ENCODE results near the gene SLC28A2. TPM values are rescaled to one million over a fixed set of nuclear protein-coding genes. Genes with fewer than 3 reads are reported as not detected.

The SLC28A2 gene
- total and polyA plus RNA-seq, 9 of the 15 experiments (the other 6 are each of a cell fraction or from before 2014, with no cell fraction given), result 0.03 to 0.04 TPM; not detected in 7

GRCh38 chr15:45319472-45320214 is 67.6 kb downstream of the SLC28A2 start (continued):
- no peak for TF ChIP-seq ATF4 (CRISPR knock-in tag; IDR thresholded peaks at IDR 0.05)
- TF ChIP-seq TRIM24 (IDR thresholded peaks at IDR 0.05), result no peak
- TF ChIP-seq ZNF830 (CRISPR knock-in tag; IDR thresholded peaks at IDR 0.05), result no peak
- TF ChIP-seq CBFB (CRISPR knock-in tag; IDR thresholded peaks at IDR 0.05), result no peak
- TF ChIP-seq BHLHE40 (IDR thresholded peaks at IDR 0.05; ENCODE audit: low read length), result no peak
- no peak for TF ChIP-seq NFIX (CRISPR knock-in tag; IDR thresholded peaks at IDR 0.05; ENCODE audit: low read depth)
- TF ChIP-seq ZNF239 (CRISPR knock-in tag; IDR thresholded peaks at IDR 0.05), result no peak

- FAIRE-seq, result no peak
- BruUV-seq (replicated peaks), result no TSS peak
- no peak for DNase-seq (ENCODE audit: extremely low read depth in 1 of 4, low spot score in 3 of 4)
- ChIA-PET CTCF (ENCODE audit: low intra/inter-chr PET ratio) (no interaction called here), POLR2A (no interaction called here)
- 0% methylated on average over 3 of the region's 3 CpGs for WGBS (ENCODE audit: insufficient coverage, low coverage, missing lambda C conversion rate)
- Histone ChIP-seq H3K4me1 (replicated peaks in 1 of 2; ENCODE audit: control insufficient read depth in 2 of 2, insufficient read depth in 2 of 2, low read length in 2 of 2) (no peaks in the 10 kb centered on the region), H3K4me2 (ENCODE audit: insufficient read depth, low read length) (no peak overlapping the region), H3K9me3 (replicated peaks; ENCODE audit: control insufficient read depth, insufficient read depth, low read depth, low read length) (no peaks in the 10 kb centered on the region), H3K36me3 (ENCODE audit: control insufficient read depth, insufficient read depth, low read length) (no peaks in the 10 kb centered on the region), H3K9me1 (ENCODE audit: control insufficient read depth, insufficient read depth, low read length) (no peaks in the 10 kb centered on the region), H3K27ac (ENCODE audit: extremely low read depth, low read depth, low read length) (no peak overlapping the region), H3K4me3 (no peak overlapping the region), H3K79me2 (ENCODE audit: control insufficient read depth, insufficient read depth, low read length) (no peaks in the 10 kb centered on the region), H2AFZ (ENCODE audit: low read depth, low read length) (no peak overlapping the region), H3K9ac (ENCODE audit: insufficient read depth in 1 of 2, low read depth in 2 of 2, low read length in 2 of 2) (no peak overlapping the region), H3K27me3 (ENCODE audit: control insufficient read depth in 2 of 2, insufficient read depth in 2 of 2, low read length in 2 of 2) (no peaks in the 10 kb centered on the region; a peak in 2 of 5 replicates), H4K20me1 (replicated peaks; ENCODE audit: control insufficient read depth, insufficient read depth, low read length) (no peaks in the 10 kb centered on the region)
- no peak for TF ChIP-seq CBFA2T2 (conservative IDR thresholded peaks at IDR 0.05)
- TF ChIP-seq CEBPB (tag; IDR thresholded peaks at IDR 0.05), result no peak
- TF ChIP-seq CBX5 (IDR thresholded peaks at IDR 0.05; ENCODE audit: borderline replicate concordance, low read depth), result no peak
- in situ Hi-C loops (cut with MboI), result no loop called here
- intact Hi-C loops (cut with micrococcal nuclease), result no loop called here
- ATAC-seq, result no peak
Observed at GRCh38 chr15:45320581-45321205, 68.7 kb downstream of the SLC28A2 start.
